Stomach (tissue), 19 donors: Measurements from ENCODE around the gene TBC1D10A. TPM values are rescaled to one million over a fixed set of nuclear protein-coding genes. Genes with fewer than 3 reads are reported as not detected.

ENCODE experiments used
- DNase-seq, 2 donors: peaks; one replicate each; pipeline versions ENCODE4 v3.0.0 to v3.0.0-alpha.2; 2013 to 2019
- H3K27ac ChIP-seq, 5 donors: fragments of 200-600 bp in 4 of 5; sonication (generic) in 4 of 5; one replicate each; pipeline ENCODE4 v1.5.1; 2013 to 2019; ENCODE audit warnings: mild to moderate bottlenecking in 1 of 5, moderate library complexity in 1 of 5
- H3K27me3 ChIP-seq, 3 donors: fragments of 200-600 bp; sonication (generic); one replicate each; pipeline ENCODE4 v1.5.1; 2017 to 2019; ENCODE audit warnings: mixed run types in 1 of 3
- H3K36me3 ChIP-seq, 4 donors: fragments of 200-600 bp; sonication (generic); 1 replicate in 3 of 4; 2 replicates in 1 of 4; pipeline ENCODE4 v1.5.1; 2016 to 2019
- H3K4me1 ChIP-seq, 4 donors: fragments of 200-600 bp; sonication (generic); one replicate each; pipeline ENCODE4 v1.5.1; 2016 to 2019
- H3K4me3 ChIP-seq, 4 donors: fragments of 200-600 bp; sonication (generic) in 3 of 4; one replicate each; pipeline ENCODE4 v1.5.1; 2016 to 2019; ENCODE audit warnings: mild to moderate bottlenecking in 1 of 4
- H3K9me3 ChIP-seq, 4 donors: fragments of 200-600 bp; sonication (generic); one replicate each; pipeline ENCODE4 v1.5.1; 2016 to 2019
- CTCF ChIP-seq, 7 experiments: fragments of 450-650 bp in 4 of 7; fragments of 200-600 bp in 3 of 7; sonication (generic) in 3 of 7; IDR thresholded peaks; one replicate each; pipeline ENCODE4 v1.5.1; 2016 to 2019; ENCODE audit warnings: antibody characterized with exemption in 7 of 7, control low read depth in 2 of 7, mild to moderate bottlenecking in 1 of 7
- EP300 ChIP-seq: sonication (generic); formaldehyde crosslinking; IDR thresholded peaks from one replicate; pipeline ENCODE4 v1.6.1; 2017; ENCODE audit warnings: antibody characterized with exemption
- POLR2A ChIP-seq, 4 donors: fragments of 450-650 bp; IDR thresholded peaks; one replicate each; pipeline ENCODE4 v1.6.1; 2016; ENCODE audit warnings: antibody characterized with exemption in 4 of 4, control low read depth in 2 of 4, mild to moderate bottlenecking in 1 of 4, moderate library complexity in 1 of 4
- POLR2AphosphoS5 ChIP-seq, 3 donors: sonication (generic); formaldehyde crosslinking; IDR thresholded peaks; one replicate each; pipeline ENCODE4 v1.6.1; 2016; ENCODE audit warnings: antibody characterized with exemption in 3 of 3
- WGBS, 5 donors: extraction: QIAGEN DNeasy Blood & Tissue Kit in 3 of 5; methylation state at CpG; one replicate each; pipeline versions ENCODE4 v1.1.5 to v1.1.7; 2013 to 2018; 5-methylcytosine and 5-hydroxymethylcytosine counted together
- intact Hi-C: fragments of 100-400 bp; cut with DNase I; formaldehyde crosslinking; loops from one replicate; pipeline ENCODE4 v1.15.1; 2023; ENCODE audit warnings: low total_unique reads
- long read RNA-seq, 10 donors: transcript quantifications; one replicate each; lab custom pipeline, GENCODE V29; 2026
- polyA plus RNA-seq, 3 donors: library from polyadenylated mRNA; stranded (reverse); fragments of 200-250 nt; gene quantifications; one replicate each; pipeline ENCODE4 v1.2.3, GENCODE V29; 2013
- total RNA-seq, 5 donors: library from RNA; depleted of rRNA; stranded (reverse); fragments of >200 nt; gene quantifications; one replicate each; pipeline versions ENCODE4 v1.1.0 to v1.2.3, GENCODE V29; 2014 to 2016
- donor health status: healthy with polysubstance abuse.
- donor health status: Bipolar disorder and iron deficiency.
- donor health status: healthy.

The TBC1D10A gene
- total RNA-seq (10 to 100 TPM in 3 of 5 donors, 1 to 10 TPM in 2; 2.2 to 23.2 (median 16.3) TPM), polyA plus RNA-seq (10 to 100 TPM; 14.2 to 24.5 (median 20.3) TPM)
- long read RNA-seq, donor 1, transcript TBC1D10A-201 (9 exons, 2,077 nt), result major isoform, 5 of 5 reads
- long read RNA-seq, donor 1, partial matches to known transcripts, result 0 of 5 reads
- long read RNA-seq, donor 1, other reads (novel, unspliced or antisense), result 0 of 5 reads
- long read RNA-seq, donor 2, transcript TBC1D10A-201 (9 exons, 2,077 nt), result major isoform, 12 of 12 reads
- long read RNA-seq, donor 2, partial matches to known transcripts, result 0 of 12 reads
- long read RNA-seq, donor 2, other reads (novel, unspliced or antisense), result 0 of 12 reads
- long read RNA-seq, donor 3, partial matches to known transcripts, result 0 of 3 reads
- long read RNA-seq, donor 3, other reads (novel, unspliced or antisense), result 0 of 3 reads
- long read RNA-seq, donor 4, partial matches to known transcripts, result 0 of 2 reads
- long read RNA-seq, donor 4, other reads (novel, unspliced or antisense), result 0 of 2 reads
- long read RNA-seq, donor 5, transcript TBC1D10A-201 (9 exons, 2,077 nt), result major isoform, 9 of 14 reads
- long read RNA-seq, donor 5, partial matches to known transcripts, result 5 of 14 reads
- long read RNA-seq, donor 5, other reads (novel, unspliced or antisense), result 0 of 14 reads
- long read RNA-seq, donor 6, transcript TBC1D10A-201 (9 exons, 2,077 nt), result major isoform, 12 of 13 reads
- long read RNA-seq, donor 6, partial matches to known transcripts, result 0 of 13 reads
- long read RNA-seq, donor 6, other reads (novel, unspliced or antisense), result 0 of 13 reads
- long read RNA-seq, donor 7, partial matches to known transcripts, result 0 of 4 reads
- long read RNA-seq, donor 7, other reads (novel, unspliced or antisense), result 0 of 4 reads
- long read RNA-seq, donor 8, partial matches to known transcripts, result 0 of 4 reads
- long read RNA-seq, donor 8, other reads (novel, unspliced or antisense), result 0 of 4 reads
- long read RNA-seq, donor 9, partial matches to known transcripts, result 0 of 3 reads
- long read RNA-seq, donor 9, other reads (novel, unspliced or antisense), result 0 of 3 reads
- long read RNA-seq, donor 10, transcript TBC1D10A-201 (9 exons, 2,077 nt), result major isoform, 5 of 5 reads
- long read RNA-seq, donor 10, partial matches to known transcripts, result 0 of 5 reads
- long read RNA-seq, donor 10, other reads (novel, unspliced or antisense), result 0 of 5 reads

- H3K4me1 ChIP-seq, result peaks cover 35 to 62% (median 56%) of the 10 kb centered on the region in 4 donors
- H3K4me3 ChIP-seq, result peak within 1 kb of the TSS; percentile 96 to 98 (median 96)
- intact Hi-C loops, result no loop called here
- H3K27me3 ChIP-seq, result no peaks in the 10 kb centered on the region
- peak within 1 kb of the TSS; percentile 90 to 94 (median 92) for H3K27ac ChIP-seq
- DNase-seq, result peak; percentile 97 to 98
- TF ChIP-seq CTCF (IDR thresholded peaks at IDR 0.05), result peak in 2 of 7 experiments; percentile 6 to 7
- TF ChIP-seq POLR2A (IDR thresholded peaks at IDR 0.05), result peak in 2 of 4 donors; percentile 28 to 36
- TF ChIP-seq EP300, result no peak
- TF ChIP-seq POLR2AphosphoS5 (IDR thresholded peaks at IDR 0.05), result peak in 2 of 3 donors; percentile 73 to 81
- WGBS, 5 donors, result 0 to 4% (median 1%) methylated on average over 5 to 69 of the region's 69 CpGs; no CpG with 5 or more reads in 1 of the 5 donors
- peaks cover 7 to 22% (median 18%) of the 10 kb centered on the region in 4 donors for H3K36me3 ChIP-seq
- H3K9me3 ChIP-seq, result no peaks in the 10 kb centered on the region
Measured at GRCh38 chr22:30326706-30327362, at the start of gene TBC1D10A. TBC1D10A (minus strand) TSS chr22:30326941; CDS start chr22:30326881, 60 bp downstream.

- intact Hi-C loops, result no loop called here
- H3K4me1 ChIP-seq, result peaks cover 0 to 4% (median 0%) of the 10 kb centered on the region in 4 donors
- H3K4me3 ChIP-seq, result no peak overlapping the region
- 88 to 95% (median 93%) methylated on average over 12 to 13 of the region's 13 CpGs for WGBS, 5 donors
- H3K27ac ChIP-seq, result no peak overlapping the region
- TF ChIP-seq CTCF (IDR thresholded peaks at IDR 0.05) (no peak), POLR2AphosphoS5 (IDR thresholded peaks at IDR 0.05) (no peak), POLR2A (IDR thresholded peaks at IDR 0.05) (no peak), EP300 (no peak)
- no peaks in the 10 kb centered on the region for H3K9me3 ChIP-seq
- no peak for DNase-seq
- no peaks in the 10 kb centered on the region for H3K27me3 ChIP-seq
- H3K36me3 ChIP-seq, result peaks cover 4 to 32% (median 27%) of the 10 kb centered on the region in 4 donors
Measured at GRCh38 chr22:30375312-30375849, 48.6 kb upstream of the TBC1D10A start.

GRCh38 chr22:30373331-30374325 lies 46.9 kb upstream of the TBC1D10A start:
- intact Hi-C loops, result no loop called here
- no peaks in the 10 kb centered on the region for H3K27me3 ChIP-seq
- DNase-seq, result no peak
- TF ChIP-seq POLR2AphosphoS5 (IDR thresholded peaks at IDR 0.05) (no peak), POLR2A (IDR thresholded peaks at IDR 0.05) (no peak), CTCF (IDR thresholded peaks at IDR 0.05) (no peak), EP300 (no peak)
- no peaks in the 10 kb centered on the region for H3K9me3 ChIP-seq
- 83 to 89% (median 86%) methylated on average over 16 to 33 of the region's 33 CpGs for WGBS, 5 donors
- peaks cover 0 to 4% (median 0%) of the 10 kb centered on the region in 4 donors for H3K4me1 ChIP-seq
- no peak overlapping the region for H3K27ac ChIP-seq
- no peak overlapping the region for H3K4me3 ChIP-seq
- peaks cover 4 to 16% (median 12%) of the 10 kb centered on the region in 4 donors for H3K36me3 ChIP-seq
